HG02870 (cell line): ENCODE results near the gene MYH10.

Source experiments
- ATAC-seq: cut with Tn5 transposase; IDR thresholded peaks from one replicate; pipeline ENCODE4 v1.9.1; 2021; ENCODE audit warnings: mild to moderate bottlenecking, moderate library complexity; ENCODE audit not compliant: unreplicated experiment

MYH10 gene

GRCh38 chr17:8451933-8452614 is 178.5 kb downstream of the MYH10 start:
- no peak for ATAC-seq

- ATAC-seq: no peak
Observed at GRCh38 chr17:8448310-8448709, 182.2 kb downstream of the MYH10 start.

GRCh38 chr17:8447799-8448198 is 182.7 kb downstream of the MYH10 start:
- ATAC-seq: no peak

- no peak for ATAC-seq
Observed at GRCh38 chr17:8445536-8445935, 185.0 kb downstream of the MYH10 start.

- ATAC-seq: no peak
Observed at GRCh38 chr17:8444494-8444893, 186.0 kb downstream of the MYH10 start.

- no peak for ATAC-seq
Observed at GRCh38 chr17:8443756-8444155, 186.8 kb downstream of the MYH10 start.

GRCh38 chr17:8442310-8442709 is 188.2 kb downstream of the MYH10 start:
- ATAC-seq: no peak

- no peak for ATAC-seq
Observed at GRCh38 chr17:8441690-8442089, 188.8 kb downstream of the MYH10 start.

- no peak for ATAC-seq
Observed at GRCh38 chr17:8439681-8440080, 190.8 kb downstream of the MYH10 start.

DNA sequence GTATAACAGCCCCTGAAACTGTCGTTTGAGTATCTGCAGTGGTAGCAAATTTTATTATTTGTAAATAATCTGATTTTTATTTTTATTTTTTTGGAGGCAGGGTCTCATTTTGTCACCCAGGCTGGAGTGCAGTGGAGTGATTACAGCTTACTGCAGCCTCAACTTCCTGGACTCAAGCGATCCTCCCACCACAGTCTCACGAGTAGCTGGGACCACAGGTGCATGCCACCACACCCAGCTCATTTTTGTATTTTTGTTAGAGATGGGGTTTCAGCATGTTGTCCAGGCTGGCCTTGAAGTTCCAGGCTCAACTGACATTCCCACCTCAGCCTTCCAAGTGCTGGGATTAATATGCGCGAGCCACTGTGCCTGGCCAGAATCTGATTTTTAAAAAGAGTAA is 192.1 kb downstream of the MYH10 start:
- ATAC-seq: no peak

GRCh38 chr17:8436844-8437171 is 193.7 kb downstream of the MYH10 start:
- no peak for ATAC-seq

DNA sequence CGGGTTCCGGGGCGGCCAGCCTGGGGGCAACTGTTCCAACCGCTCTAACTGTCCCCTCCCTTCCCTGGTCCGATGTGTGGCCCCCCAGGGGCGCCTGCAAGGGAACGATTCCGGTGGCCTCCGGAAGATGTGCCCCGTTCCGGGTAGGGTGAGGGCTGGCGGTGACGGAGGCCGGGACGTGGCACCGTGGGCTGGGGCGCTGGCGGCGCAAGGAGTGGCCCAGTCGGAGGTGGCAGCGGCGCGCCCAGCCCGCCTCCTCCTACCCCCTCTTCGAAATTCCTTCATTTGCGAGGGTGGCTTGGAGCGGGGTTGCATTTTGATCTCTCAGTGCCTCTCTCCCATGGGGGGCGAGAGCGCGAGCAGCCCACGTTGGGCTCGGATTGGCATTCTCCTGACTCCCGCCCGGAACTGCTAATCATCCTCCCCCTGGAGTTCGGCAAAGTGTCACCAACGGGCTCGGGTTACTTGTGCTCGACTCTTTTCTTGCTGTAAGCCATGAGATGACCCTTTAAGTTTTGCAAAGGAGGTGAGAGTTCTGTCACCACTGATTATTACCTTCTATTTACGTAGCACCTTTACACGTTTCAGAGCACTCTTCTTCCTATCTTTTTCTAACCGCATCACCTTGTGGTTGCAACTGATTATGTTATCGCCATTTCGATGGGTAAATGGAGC is 194.2 kb downstream of the MYH10 start:
- ATAC-seq: peak; percentile 33

- peak; percentile 94 for ATAC-seq
Observed at GRCh38 chr17:8435245-8436168, 195.0 kb downstream of the MYH10 start, which contains the start of gene NDEL1. TSS of gene NDEL1 (plus strand) at chr17:8435884. CDS start at chr17:8444272, 8,388 bp downstream.

DNA sequence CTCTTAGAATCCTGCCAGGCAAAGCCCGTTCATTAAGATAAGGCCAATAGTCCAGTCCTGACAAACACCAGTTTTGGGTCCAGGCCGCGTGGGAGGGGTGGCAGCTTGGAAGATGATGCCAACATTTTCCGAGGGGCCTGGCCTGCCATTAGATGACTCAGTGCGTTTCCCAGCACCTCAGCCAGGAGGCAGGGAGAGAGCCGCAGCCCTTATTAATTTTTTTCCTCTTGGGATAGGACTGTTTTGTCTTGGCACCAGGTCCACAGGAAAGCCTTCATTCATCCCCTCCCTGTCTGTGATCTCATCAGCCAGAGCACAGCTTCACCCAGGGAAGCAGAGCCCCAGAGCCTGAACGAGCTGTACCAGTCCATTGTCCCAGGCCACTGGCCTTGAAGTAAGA is 199.6 kb downstream of the MYH10 start:
- no peak for ATAC-seq

DNA sequence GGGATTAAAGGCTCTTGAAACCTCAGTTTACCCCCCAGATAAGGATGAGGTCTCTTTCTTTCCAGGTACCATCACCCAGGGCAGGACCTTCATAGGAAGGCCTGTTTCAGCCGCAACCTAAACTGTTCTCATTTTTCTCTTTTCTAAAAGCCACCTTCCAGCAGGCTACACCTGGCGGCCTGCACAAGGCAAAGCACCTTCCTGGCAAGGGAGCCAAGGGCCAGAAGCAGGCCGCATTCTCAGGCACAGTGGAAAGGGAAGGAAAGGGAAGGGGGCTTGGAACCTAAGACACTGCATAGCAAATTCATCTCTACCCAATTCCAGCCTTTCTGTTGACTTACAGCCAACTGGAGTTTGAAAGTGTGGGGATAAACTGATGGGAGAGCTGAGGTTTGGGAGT is 203.7 kb downstream of the MYH10 start:
- ATAC-seq: no peak

DNA sequence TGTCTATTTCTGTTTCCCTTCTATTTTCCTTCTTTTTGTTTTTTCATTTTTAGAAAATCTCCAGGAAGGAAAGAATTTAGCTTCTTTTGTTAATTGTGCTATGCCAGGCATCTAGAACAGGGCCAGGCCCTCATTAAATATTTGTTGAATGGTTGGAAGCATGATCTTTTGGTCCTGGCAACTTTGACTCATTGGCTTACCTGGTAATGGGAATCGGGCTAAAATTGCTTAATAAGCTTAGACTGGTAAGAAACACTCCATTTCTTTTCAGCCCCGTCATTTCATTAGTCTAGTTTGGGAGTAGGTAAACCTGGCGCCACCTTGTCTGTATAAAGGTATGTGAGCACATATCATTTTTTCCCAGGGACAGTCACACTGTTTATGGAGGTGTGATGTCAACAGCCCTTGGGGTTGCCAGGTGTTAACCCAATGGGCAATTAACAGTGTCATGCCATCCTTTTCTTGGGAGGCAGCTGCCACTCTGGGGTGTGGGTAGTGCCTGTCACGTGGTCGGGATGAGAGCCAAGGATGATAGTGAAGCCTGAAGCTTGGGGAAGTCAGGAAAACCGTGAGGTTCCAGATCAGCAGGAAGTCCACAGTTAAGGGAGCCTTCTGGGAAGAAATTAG is 204.3 kb downstream of the MYH10 start:
- ATAC-seq: no peak
